Thyroid gland (tissue), 4 donors: ENCODE data around the gene RTTN. TPM values are rescaled to one million over a fixed set of nuclear protein-coding genes. Genes with fewer than 3 reads are reported as not detected.
"Not testable (repeated sequence)": the region's sequence is repeated elsewhere in the genome, so short reads cannot be mapped to it uniquely, and the experiment has no call there.

ENCODE experiments used
- DNase-seq, 2 donors: peaks; one replicate each; pipeline ENCODE4 v3.0.0-alpha.2; 2019
- H3K27ac ChIP-seq, 3 donors: fragments of 200-600 bp; sonication (generic); 1 replicate in 2 of 3; 2 replicates in 1 of 3; pipeline ENCODE4 v1.5.1; 2016 to 2019; ENCODE audit warnings: mild to moderate bottlenecking in 1 of 3, moderate library complexity in 1 of 3
- H3K27me3 ChIP-seq: fragments of 200-600 bp; sonication (generic); one replicate; pipeline ENCODE4 v1.5.1; 2019
- H3K36me3 ChIP-seq, 2 donors: fragments of 200-600 bp; sonication (generic); one replicate each; pipeline ENCODE4 v1.5.1; 2016 to 2019
- H3K4me1 ChIP-seq, 2 donors: fragments of 200-600 bp; sonication (generic); one replicate each; pipeline ENCODE4 v1.5.1; 2017 to 2019
- H3K4me3 ChIP-seq, 3 donors: fragments of 200-600 bp; sonication (generic); replicated peaks in 1 of 3; 1 replicate in 2 of 3; 2 replicates in 1 of 3; pipeline ENCODE4 v1.5.1; 2016; ENCODE audit warnings: mild to moderate bottlenecking in 1 of 3
- H3K9me3 ChIP-seq: fragments of 200-600 bp; sonication (generic); one replicate; pipeline ENCODE4 v1.5.1; 2017
- CTCF ChIP-seq, 6 experiments: fragments of 200-600 bp in 3 of 6; fragments of 450-650 bp in 3 of 6; sonication (generic) in 3 of 6; IDR thresholded peaks; one replicate each; pipeline ENCODE4 v1.5.1; 2016 to 2019; ENCODE audit warnings: antibody characterized with exemption in 6 of 6, mild to moderate bottlenecking in 2 of 6, inconsistent platforms in 1 of 6, moderate library complexity in 1 of 6
- POLR2A ChIP-seq, 2 donors: fragments of 450-650 bp; IDR thresholded peaks; one replicate each; pipeline ENCODE4 v1.6.1; 2017; ENCODE audit warnings: antibody characterized with exemption in 2 of 2, mild to moderate bottlenecking in 2 of 2, moderate library complexity in 1 of 2
- WGBS, 2 donors: methylation state at CpG; one replicate each; pipeline ENCODE4 v1.1.5; 2017; 5-methylcytosine and 5-hydroxymethylcytosine counted together
- intact Hi-C: fragments of 100-400 bp; cut with DNase I; formaldehyde crosslinking; loops from one replicate; pipeline ENCODE4 v1.15.1; 2023
- total RNA-seq, 4 donors: library from RNA; depleted of rRNA; stranded (reverse); fragments of >200 nt; gene quantifications; one replicate each; pipeline ENCODE4 v1.2.3, GENCODE V29; 2016

RTTN gene
- total RNA-seq, 4 donors from 2014 or later = 12.6 to 34.6 (median 19.3) TPM

- H3K36me3 ChIP-seq = no peaks in the 10 kb centered on the region
- H3K27ac ChIP-seq = no peak overlapping the region
- DNase-seq = no peak
- WGBS, 2 donors = 83 to 86% methylated on average over 4 of the region's 4 CpGs
- peaks cover 0 to 12% of the 10 kb centered on the region in 2 donors for H3K4me1 ChIP-seq
- no peaks in the 10 kb centered on the region for H3K27me3 ChIP-seq
- no peak overlapping the region for H3K4me3 ChIP-seq
- intact Hi-C loops = no loop called here
- no peak for TF ChIP-seq POLR2A (IDR thresholded peaks at IDR 0.05)
- TF ChIP-seq CTCF (IDR thresholded peaks at IDR 0.05) = no peak
- H3K9me3 ChIP-seq = no peaks in the 10 kb centered on the region
Observed at GRCh38 chr18:69980509-69980908, 225.0 kb downstream of the RTTN start.

- Histone ChIP-seq H3K9me3 (no peaks in the 10 kb centered on the region), H3K27me3 (no peaks in the 10 kb centered on the region), H3K4me3 (no peak overlapping the region), H3K36me3 (no peaks in the 10 kb centered on the region), H3K4me1 (peaks cover 0 to 12% of the 10 kb centered on the region in 2 donors), H3K27ac (no peak overlapping the region)
- DNase-seq = no peak
- intact Hi-C loops = no loop called here
- WGBS, 2 donors = 88 to 90% methylated on average over 13 of the region's 13 CpGs
- TF ChIP-seq POLR2A (IDR thresholded peaks at IDR 0.05) (no peak), CTCF (IDR thresholded peaks at IDR 0.05) (no peak)
Observed at GRCh38 chr18:69978732-69979715, 226.5 kb downstream of the RTTN start.

- intact Hi-C loops, H3K27me3 ChIP-seq, H3K36me3 ChIP-seq, H3K27ac ChIP-seq, H3K4me1 ChIP-seq, H3K9me3 ChIP-seq, H3K4me3 ChIP-seq, DNase-seq: not testable (repeated sequence)
- 92 to 94% methylated on average over 1 to 4 of the region's 4 CpGs for WGBS, 2 donors
Observed at GRCh38 chr18:69975294-69975693, 230.2 kb downstream of the RTTN start.

- Histone ChIP-seq H3K4me1 (no peaks in the 10 kb centered on the region), H3K9me3 (no peaks in the 10 kb centered on the region), H3K36me3 (no peaks in the 10 kb centered on the region), H3K27me3 (no peaks in the 10 kb centered on the region), H3K27ac (no peak overlapping the region), H3K4me3 (no peak overlapping the region)
- WGBS, 2 donors = 50 to 100% methylated on average over 1 of the region's 1 CpG
- intact Hi-C loops = no loop called here
- no peak for DNase-seq
- TF ChIP-seq POLR2A (IDR thresholded peaks at IDR 0.05) = no peak
- TF ChIP-seq CTCF (IDR thresholded peaks at IDR 0.05) = no peak
Observed at GRCh38 chr18:69974365-69974764, 231.1 kb downstream of the RTTN start.

- no peak overlapping the region for H3K4me3 ChIP-seq
- no peaks in the 10 kb centered on the region for H3K36me3 ChIP-seq
- 76 to 81% methylated on average over 2 of the region's 2 CpGs for WGBS, 2 donors
- H3K27me3 ChIP-seq = no peaks in the 10 kb centered on the region
- no peaks in the 10 kb centered on the region for H3K4me1 ChIP-seq
- no peaks in the 10 kb centered on the region for H3K9me3 ChIP-seq
- H3K27ac ChIP-seq = no peak overlapping the region
- no peak for TF ChIP-seq POLR2A (IDR thresholded peaks at IDR 0.05)
- no peak for TF ChIP-seq CTCF (IDR thresholded peaks at IDR 0.05)
- intact Hi-C loops = no loop called here
- DNase-seq = no peak
Observed at GRCh38 chr18:69969491-69969890, 236.0 kb downstream of the RTTN start.
